GM23338 (cell line): ENCODE measurements around the gene AQP5. TPM values are rescaled to one million over a fixed set of nuclear protein-coding genes. Genes with fewer than 3 reads are reported as not detected.

Source experiments
- ATAC-seq: fragments of 200-7000 bp; cut with Tn5 transposase; 3 replicates; pipeline ENCODE4 v1.9.1; 2020
- DNase-seq: peaks from one replicate; pipeline ENCODE4 v3.0.0-alpha.2; 2015; ENCODE audit warnings: low spot score
- H2AFZ ChIP-seq: fragments of 200-600 bp; sonication (generic); 2 replicates; pipeline ENCODE4 v1.8.0; 2016; ENCODE audit warnings: antibody characterized with exemption, mild to moderate bottlenecking, moderate library complexity
- H3F3A ChIP-seq: fragments of 200-600 bp; sonication (generic); replicated peaks from 2 replicates; pipeline ENCODE4 v1.8.0; 2017; ENCODE audit warnings: antibody characterized with exemption, mixed run types, low read depth
- H3K27ac ChIP-seq: fragments of 200-600 bp; sonication (generic); 2 replicates; pipeline ENCODE4 v1.6.1; 2016; ENCODE audit warnings: low read depth
- H3K27me3 ChIP-seq: fragments of 200-600 bp; sonication (generic); 2 replicates; pipeline ENCODE4 v1.8.0; 2016; ENCODE audit warnings: mild to moderate bottlenecking, mixed run types, moderate library complexity; ENCODE audit not compliant: insufficient read depth
- H3K36me3 ChIP-seq: fragments of 200-600 bp; sonication (generic); 2 replicates; pipeline ENCODE4 v1.8.0; 2016; ENCODE audit warnings: mild to moderate bottlenecking; ENCODE audit not compliant: insufficient read depth
- H3K4me1 ChIP-seq: fragments of 200-600 bp; sonication (generic); 2 replicates; pipeline ENCODE4 v1.8.0; 2016; ENCODE audit warnings: mild to moderate bottlenecking, moderate library complexity; ENCODE audit not compliant: insufficient read depth
- H3K4me2 ChIP-seq: fragments of 200-600 bp; sonication (generic); 2 replicates; pipeline ENCODE4 v1.7.1; 2017; ENCODE audit warnings: mixed run types
- H3K4me3 ChIP-seq: fragments of 200-600 bp; sonication (generic); 2 replicates; pipeline ENCODE4 v1.6.1; 2016; ENCODE audit warnings: mixed run types
- H3K79me2 ChIP-seq: fragments of 200-600 bp; sonication (generic); replicated peaks from 2 replicates; pipeline ENCODE4 v1.8.0; 2017; ENCODE audit warnings: mild to moderate bottlenecking; ENCODE audit not compliant: insufficient read depth
- H3K9me2 ChIP-seq: fragments of 200-600 bp; sonication (generic); 2 replicates; pipeline ENCODE4 v1.8.0; 2017; ENCODE audit not compliant: insufficient read depth
- H4K20me1 ChIP-seq: fragments of 200-600 bp; sonication (generic); replicated peaks from 2 replicates; pipeline ENCODE4 v1.8.0; 2017; ENCODE audit warnings: mild to moderate bottlenecking; ENCODE audit not compliant: insufficient read depth
- H3K27ac Mint-ChIP-seq: 2 replicates; pipeline ENCODE4 v1.8.0; 2020; ENCODE audit warnings: inconsistent platforms, mild to moderate bottlenecking, moderate library complexity, mixed read lengths
- H3K27me3 Mint-ChIP-seq: 3 replicates; pipeline ENCODE4 v1.8.0; 2022; ENCODE audit warnings: low read depth, mild to moderate bottlenecking, moderate library complexity, mixed read lengths, inconsistent platforms; ENCODE audit not compliant: insufficient read depth, poor library complexity
- H3K36me3 Mint-ChIP-seq: 3 replicates; pipeline ENCODE4 v1.8.0; 2021; ENCODE audit warnings: low read depth, mild to moderate bottlenecking, inconsistent platforms, moderate library complexity, mixed read lengths
- H3K4me1 Mint-ChIP-seq: 3 replicates; pipeline ENCODE4 v1.8.0; 2020; ENCODE audit warnings: mild to moderate bottlenecking, inconsistent platforms, mixed read lengths
- H3K4me3 Mint-ChIP-seq: 3 replicates; pipeline ENCODE4 v1.8.0; 2021; ENCODE audit warnings: moderate library complexity, mild to moderate bottlenecking, inconsistent platforms, mixed read lengths
- H3K9me3 Mint-ChIP-seq: 3 replicates; pipeline ENCODE4 v1.8.0; 2020; ENCODE audit warnings: moderate library complexity, mild to moderate bottlenecking, inconsistent platforms, mixed read lengths
- CREB1 ChIP-seq: fragments of 250-450 bp; sonication (Bioruptor Pico); IDR thresholded peaks from 2 replicates; pipeline ENCODE4 v1.5.0; 2020; ENCODE audit warnings: low read depth, mild to moderate bottlenecking, moderate library complexity
- EZH2 ChIP-seq: fragments of 200-600 bp; sonication (generic); IDR thresholded peaks from one replicate; pipeline ENCODE4 v1.8.0; 2017; ENCODE audit warnings: antibody characterized with exemption, mild to moderate bottlenecking, low read depth; ENCODE audit not compliant: unreplicated experiment
- EZH2phosphoT487 ChIP-seq: fragments of 200-600 bp; sonication (generic); IDR thresholded peaks from one replicate; pipeline ENCODE4 v1.8.1; 2018; ENCODE audit warnings: antibody characterized with exemption; ENCODE audit not compliant: unreplicated experiment
- JUNB ChIP-seq: IDR thresholded peaks from one replicate; pipeline ENCODE4 v1.6.1; 2016; ENCODE audit warnings: antibody characterized with exemption; ENCODE audit not compliant: unreplicated experiment
- NANOG ChIP-seq: IDR thresholded peaks from 2 replicates; pipeline ENCODE4 v1.6.1; 2016; ENCODE audit warnings: antibody characterized with exemption, borderline replicate concordance
- POLR2AphosphoS5 ChIP-seq: IDR thresholded peaks from 2 replicates; pipeline ENCODE4 v1.6.1; 2016; ENCODE audit warnings: antibody characterized with exemption, low read depth
- STAT1 ChIP-seq: IDR thresholded peaks from one replicate; pipeline ENCODE4 v1.6.1; 2016; ENCODE audit warnings: antibody characterized with exemption; ENCODE audit not compliant: unreplicated experiment
- ZNF114 ChIP-seq: fragments of 250-450 bp; sonication (Bioruptor Pico); IDR thresholded peaks from 2 replicates; pipeline ENCODE4 v1.5.0; 2020; ENCODE audit warnings: mild to moderate bottlenecking, moderate library complexity
- ZNF331 ChIP-seq: fragments of 250-450 bp; sonication (Bioruptor Pico); IDR thresholded peaks from 2 replicates; pipeline ENCODE4 v1.5.0; 2020; ENCODE audit warnings: low read depth, mild to moderate bottlenecking, moderate library complexity
- polyA plus RNA-seq: library from polyadenylated mRNA; unstranded; fragments of >200 nt; fragmentation: Nextera tagmentation; extraction: Ambion mirVana; gene quantifications from 2 replicates; pipeline ENCODE4 v1.2.1, GENCODE V29; 2016
- total RNA-seq: library from RNA; depleted of rRNA; stranded (reverse); fragments of >200 nt; shearing (Covaris generic); gene quantifications from 2 replicates; pipeline ENCODE4 v1.2.3, GENCODE V29; 2014
- TF ChIP-seq, protein P1 (sequence below), 2 experiments: fragments of 200-600 bp in 1 of 2; sonication (generic) in 1 of 2; conservative IDR thresholded peaks; 2 replicates each; pipeline versions ENCODE4 v1.5.1 to v1.6.1; 2016 to 2017; ENCODE audit warnings: antibody characterized with exemption in 2 of 2, low read depth in 2 of 2, mild to moderate bottlenecking in 2 of 2, moderate library complexity in 1 of 2
- TF ChIP-seq, protein P2 (sequence below): IDR thresholded peaks from 2 replicates; pipeline ENCODE4 v1.6.1; 2016; ENCODE audit warnings: antibody characterized with exemption
- TF ChIP-seq, protein P3 (sequence below): fragments of 250-450 bp; sonication (Bioruptor Pico); IDR thresholded peaks from 2 replicates; pipeline ENCODE4 v1.5.0; 2020; ENCODE audit warnings: mild to moderate bottlenecking, moderate library complexity
- TF ChIP-seq, protein P4 (sequence below): IDR thresholded peaks from one replicate; pipeline ENCODE4 v1.6.1; 2018; ENCODE audit warnings: antibody characterized with exemption; ENCODE audit not compliant: unreplicated experiment

The AQP5 gene
- total and polyA plus RNA-seq, 2 experiments from 2014 or later, result 1.3 to 2.2 TPM

DNA sequence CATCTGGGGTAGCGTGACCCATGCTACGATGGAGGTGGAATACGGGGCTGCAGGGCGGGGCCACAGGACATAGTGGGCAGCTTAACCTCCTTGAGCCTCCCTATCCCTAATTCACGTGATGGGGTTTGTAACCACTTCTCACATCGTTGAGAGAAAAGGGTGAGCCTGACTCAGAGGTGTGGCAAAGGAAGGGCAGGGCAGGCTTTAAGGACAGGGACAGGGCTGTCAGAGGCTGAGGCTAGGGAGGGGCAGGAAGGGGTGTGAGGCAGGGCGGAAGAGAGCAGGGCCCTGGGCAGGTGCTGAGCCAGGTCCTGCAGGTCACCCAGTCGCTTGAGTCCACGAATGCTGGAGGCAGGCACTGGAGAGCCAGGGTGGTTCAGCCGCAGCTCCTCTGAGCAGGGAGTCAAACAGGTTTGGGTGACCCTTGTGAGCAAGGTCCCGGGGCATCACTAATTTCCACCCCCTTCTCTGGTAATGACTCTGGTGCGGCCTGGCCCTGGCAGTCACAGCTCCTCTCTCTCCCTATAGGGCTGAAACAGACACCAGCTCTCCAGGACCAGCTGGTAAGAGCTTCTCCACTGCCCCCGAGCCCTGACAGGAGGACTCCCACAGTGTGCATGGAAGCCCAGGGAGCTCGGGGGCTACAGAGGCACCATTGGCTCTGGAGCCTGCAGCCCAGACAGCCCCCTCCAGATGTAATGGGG, 18.6 kb upstream of the AQP5 start:
- Mint-ChIP-seq H3K4me3 (no peak overlapping the region), H3K27me3 (peaks cover 14% of the 10 kb centered on the region), H3K9me3 (no peaks in the 10 kb centered on the region), H3K36me3 (no peaks in the 10 kb centered on the region), H3K4me1 (peaks cover 41% of the 10 kb centered on the region), H3K27ac (no peak overlapping the region)
- no peak overlapping the region for H3K4me3 ChIP-seq
- H3K27ac ChIP-seq, result no peak overlapping the region
- H4K20me1 ChIP-seq, result no peaks in the 10 kb centered on the region
- no peaks in the 10 kb centered on the region for H3K9me2 ChIP-seq
- no peaks in the 10 kb centered on the region for H3K36me3 ChIP-seq
- no peaks in the 10 kb centered on the region for H3K79me2 ChIP-seq
- H2AFZ ChIP-seq, result no peak overlapping the region; the same call in 1 of the 2 replicates
- H3K4me1 ChIP-seq, result peaks cover 26% of the 10 kb centered on the region
- DNase-seq (no peak), ATAC-seq (no peak)
- H3K4me2 ChIP-seq, result no peak overlapping the region
- no peaks in the 10 kb centered on the region for H3F3A ChIP-seq
- TF ChIP-seq, protein P1, sequence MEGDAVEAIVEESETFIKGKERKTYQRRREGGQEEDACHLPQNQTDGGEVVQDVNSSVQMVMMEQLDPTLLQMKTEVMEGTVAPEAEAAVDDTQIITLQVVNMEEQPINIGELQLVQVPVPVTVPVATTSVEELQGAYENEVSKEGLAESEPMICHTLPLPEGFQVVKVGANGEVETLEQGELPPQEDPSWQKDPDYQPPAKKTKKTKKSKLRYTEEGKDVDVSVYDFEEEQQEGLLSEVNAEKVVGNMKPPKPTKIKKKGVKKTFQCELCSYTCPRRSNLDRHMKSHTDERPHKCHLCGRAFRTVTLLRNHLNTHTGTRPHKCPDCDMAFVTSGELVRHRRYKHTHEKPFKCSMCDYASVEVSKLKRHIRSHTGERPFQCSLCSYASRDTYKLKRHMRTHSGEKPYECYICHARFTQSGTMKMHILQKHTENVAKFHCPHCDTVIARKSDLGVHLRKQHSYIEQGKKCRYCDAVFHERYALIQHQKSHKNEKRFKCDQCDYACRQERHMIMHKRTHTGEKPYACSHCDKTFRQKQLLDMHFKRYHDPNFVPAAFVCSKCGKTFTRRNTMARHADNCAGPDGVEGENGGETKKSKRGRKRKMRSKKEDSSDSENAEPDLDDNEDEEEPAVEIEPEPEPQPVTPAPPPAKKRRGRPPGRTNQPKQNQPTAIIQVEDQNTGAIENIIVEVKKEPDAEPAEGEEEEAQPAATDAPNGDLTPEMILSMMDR (conservative IDR thresholded peaks at IDR 0.05; ENCODE audit: low read depth in 2 of 2), result no peak
- TF ChIP-seq STAT1 (no peak), NANOG (no peak), CREB1 (no peak), EZH2 (no peak), EZH2phosphoT487 (no peak), POLR2AphosphoS5 (no peak), JUNB (no peak), ZNF114 (CRISPR knock-in tag) (no peak), ZNF331 (CRISPR knock-in tag) (no peak)
- TF ChIP-seq, protein P2, sequence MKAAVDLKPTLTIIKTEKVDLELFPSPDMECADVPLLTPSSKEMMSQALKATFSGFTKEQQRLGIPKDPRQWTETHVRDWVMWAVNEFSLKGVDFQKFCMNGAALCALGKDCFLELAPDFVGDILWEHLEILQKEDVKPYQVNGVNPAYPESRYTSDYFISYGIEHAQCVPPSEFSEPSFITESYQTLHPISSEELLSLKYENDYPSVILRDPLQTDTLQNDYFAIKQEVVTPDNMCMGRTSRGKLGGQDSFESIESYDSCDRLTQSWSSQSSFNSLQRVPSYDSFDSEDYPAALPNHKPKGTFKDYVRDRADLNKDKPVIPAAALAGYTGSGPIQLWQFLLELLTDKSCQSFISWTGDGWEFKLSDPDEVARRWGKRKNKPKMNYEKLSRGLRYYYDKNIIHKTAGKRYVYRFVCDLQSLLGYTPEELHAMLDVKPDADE, result no peak
- TF ChIP-seq, protein P3, sequence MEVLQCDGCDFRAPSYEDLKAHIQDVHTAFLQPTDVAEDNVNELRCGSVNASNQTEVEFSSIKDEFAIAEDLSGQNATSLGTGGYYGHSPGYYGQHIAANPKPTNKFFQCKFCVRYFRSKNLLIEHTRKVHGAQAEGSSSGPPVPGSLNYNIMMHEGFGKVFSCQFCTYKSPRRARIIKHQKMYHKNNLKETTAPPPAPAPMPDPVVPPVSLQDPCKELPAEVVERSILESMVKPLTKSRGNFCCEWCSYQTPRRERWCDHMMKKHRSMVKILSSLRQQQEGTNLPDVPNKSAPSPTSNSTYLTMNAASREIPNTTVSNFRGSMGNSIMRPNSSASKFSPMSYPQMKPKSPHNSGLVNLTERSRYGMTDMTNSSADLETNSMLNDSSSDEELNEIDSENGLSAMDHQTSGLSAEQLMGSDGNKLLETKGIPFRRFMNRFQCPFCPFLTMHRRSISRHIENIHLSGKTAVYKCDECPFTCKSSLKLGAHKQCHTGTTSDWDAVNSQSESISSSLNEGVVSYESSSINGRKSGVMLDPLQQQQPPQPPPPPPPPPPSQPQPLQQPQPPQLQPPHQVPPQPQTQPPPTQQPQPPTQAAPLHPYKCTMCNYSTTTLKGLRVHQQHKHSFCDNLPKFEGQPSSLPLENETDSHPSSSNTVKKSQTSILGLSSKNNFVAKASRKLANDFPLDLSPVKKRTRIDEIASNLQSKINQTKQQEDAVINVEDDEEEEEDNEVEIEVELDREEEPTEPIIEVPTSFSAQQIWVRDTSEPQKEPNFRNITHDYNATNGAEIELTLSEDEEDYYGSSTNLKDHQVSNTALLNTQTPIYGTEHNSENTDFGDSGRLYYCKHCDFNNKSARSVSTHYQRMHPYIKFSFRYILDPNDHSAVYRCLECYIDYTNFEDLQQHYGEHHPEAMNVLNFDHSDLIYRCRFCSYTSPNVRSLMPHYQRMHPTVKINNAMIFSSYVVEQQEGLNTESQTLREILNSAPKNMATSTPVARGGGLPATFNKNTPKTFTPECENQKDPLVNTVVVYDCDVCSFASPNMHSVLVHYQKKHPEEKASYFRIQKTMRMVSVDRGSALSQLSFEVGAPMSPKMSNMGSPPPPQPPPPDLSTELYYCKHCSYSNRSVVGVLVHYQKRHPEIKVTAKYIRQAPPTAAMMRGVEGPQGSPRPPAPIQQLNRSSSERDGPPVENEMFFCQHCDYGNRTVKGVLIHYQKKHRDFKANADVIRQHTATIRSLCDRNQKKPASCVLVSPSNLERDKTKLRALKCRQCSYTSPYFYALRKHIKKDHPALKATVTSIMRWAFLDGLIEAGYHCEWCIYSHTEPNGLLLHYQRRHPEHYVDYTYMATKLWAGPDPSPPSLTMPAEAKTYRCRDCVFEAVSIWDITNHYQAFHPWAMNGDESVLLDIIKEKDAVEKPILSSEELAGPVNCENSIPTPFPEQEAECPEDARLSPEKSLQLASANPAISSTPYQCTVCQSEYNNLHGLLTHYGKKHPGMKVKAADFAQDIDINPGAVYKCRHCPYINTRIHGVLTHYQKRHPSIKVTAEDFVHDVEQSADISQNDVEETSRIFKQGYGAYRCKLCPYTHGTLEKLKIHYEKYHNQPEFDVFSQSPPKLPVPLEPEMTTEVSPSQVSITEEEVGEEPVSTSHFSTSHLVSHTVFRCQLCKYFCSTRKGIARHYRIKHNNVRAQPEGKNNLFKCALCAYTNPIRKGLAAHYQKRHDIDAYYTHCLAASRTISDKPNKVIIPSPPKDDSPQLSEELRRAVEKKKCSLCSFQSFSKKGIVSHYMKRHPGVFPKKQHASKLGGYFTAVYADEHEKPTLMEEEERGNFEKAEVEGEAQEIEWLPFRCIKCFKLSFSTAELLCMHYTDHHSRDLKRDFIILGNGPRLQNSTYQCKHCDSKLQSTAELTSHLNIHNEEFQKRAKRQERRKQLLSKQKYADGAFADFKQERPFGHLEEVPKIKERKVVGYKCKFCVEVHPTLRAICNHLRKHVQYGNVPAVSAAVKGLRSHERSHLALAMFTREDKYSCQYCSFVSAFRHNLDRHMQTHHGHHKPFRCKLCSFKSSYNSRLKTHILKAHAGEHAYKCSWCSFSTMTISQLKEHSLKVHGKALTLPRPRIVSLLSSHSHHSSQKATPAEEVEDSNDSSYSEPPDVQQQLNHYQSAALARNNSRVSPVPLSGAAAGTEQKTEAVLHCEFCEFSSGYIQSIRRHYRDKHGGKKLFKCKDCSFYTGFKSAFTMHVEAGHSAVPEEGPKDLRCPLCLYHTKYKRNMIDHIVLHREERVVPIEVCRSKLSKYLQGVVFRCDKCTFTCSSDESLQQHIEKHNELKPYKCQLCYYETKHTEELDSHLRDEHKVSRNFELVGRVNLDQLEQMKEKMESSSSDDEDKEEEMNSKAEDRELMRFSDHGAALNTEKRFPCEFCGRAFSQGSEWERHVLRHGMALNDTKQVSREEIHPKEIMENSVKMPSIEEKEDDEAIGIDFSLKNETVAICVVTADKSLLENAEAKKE (CRISPR knock-in tag), result no peak
- TF ChIP-seq, protein P4, sequence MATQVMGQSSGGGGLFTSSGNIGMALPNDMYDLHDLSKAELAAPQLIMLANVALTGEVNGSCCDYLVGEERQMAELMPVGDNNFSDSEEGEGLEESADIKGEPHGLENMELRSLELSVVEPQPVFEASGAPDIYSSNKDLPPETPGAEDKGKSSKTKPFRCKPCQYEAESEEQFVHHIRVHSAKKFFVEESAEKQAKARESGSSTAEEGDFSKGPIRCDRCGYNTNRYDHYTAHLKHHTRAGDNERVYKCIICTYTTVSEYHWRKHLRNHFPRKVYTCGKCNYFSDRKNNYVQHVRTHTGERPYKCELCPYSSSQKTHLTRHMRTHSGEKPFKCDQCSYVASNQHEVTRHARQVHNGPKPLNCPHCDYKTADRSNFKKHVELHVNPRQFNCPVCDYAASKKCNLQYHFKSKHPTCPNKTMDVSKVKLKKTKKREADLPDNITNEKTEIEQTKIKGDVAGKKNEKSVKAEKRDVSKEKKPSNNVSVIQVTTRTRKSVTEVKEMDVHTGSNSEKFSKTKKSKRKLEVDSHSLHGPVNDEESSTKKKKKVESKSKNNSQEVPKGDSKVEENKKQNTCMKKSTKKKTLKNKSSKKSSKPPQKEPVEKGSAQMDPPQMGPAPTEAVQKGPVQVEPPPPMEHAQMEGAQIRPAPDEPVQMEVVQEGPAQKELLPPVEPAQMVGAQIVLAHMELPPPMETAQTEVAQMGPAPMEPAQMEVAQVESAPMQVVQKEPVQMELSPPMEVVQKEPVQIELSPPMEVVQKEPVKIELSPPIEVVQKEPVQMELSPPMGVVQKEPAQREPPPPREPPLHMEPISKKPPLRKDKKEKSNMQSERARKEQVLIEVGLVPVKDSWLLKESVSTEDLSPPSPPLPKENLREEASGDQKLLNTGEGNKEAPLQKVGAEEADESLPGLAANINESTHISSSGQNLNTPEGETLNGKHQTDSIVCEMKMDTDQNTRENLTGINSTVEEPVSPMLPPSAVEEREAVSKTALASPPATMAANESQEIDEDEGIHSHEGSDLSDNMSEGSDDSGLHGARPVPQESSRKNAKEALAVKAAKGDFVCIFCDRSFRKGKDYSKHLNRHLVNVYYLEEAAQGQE, result no peak
- no peaks in the 10 kb centered on the region for H3K27me3 ChIP-seq
